Hepatocyte (in vitro differentiated cells): ENCODE results near the gene FGFR4.

Experiments
- EZH2 ChIP-seq: fragments of 200-600 bp; sonication (generic); IDR thresholded peaks from 2 replicates; pipeline ENCODE4 v1.6.1; 2016; ENCODE audit warnings: antibody characterized with exemption, mild to moderate bottlenecking, borderline replicate concordance
- EZH2phosphoT487 ChIP-seq: fragments of 200-600 bp; sonication (generic); IDR thresholded peaks from one replicate; pipeline ENCODE4 v1.6.1; 2018; ENCODE audit warnings: antibody characterized with exemption, mild to moderate bottlenecking, low read depth, moderate library complexity; ENCODE audit not compliant: unreplicated experiment, severe bottlenecking
- TF ChIP-seq, protein P1 (sequence below): fragments of 200-600 bp; sonication (generic); IDR thresholded peaks from 2 replicates; pipeline ENCODE4 v1.5.1; 2016; ENCODE audit warnings: antibody characterized with exemption, mild to moderate bottlenecking; ENCODE audit not compliant: poor library complexity

DNA sequence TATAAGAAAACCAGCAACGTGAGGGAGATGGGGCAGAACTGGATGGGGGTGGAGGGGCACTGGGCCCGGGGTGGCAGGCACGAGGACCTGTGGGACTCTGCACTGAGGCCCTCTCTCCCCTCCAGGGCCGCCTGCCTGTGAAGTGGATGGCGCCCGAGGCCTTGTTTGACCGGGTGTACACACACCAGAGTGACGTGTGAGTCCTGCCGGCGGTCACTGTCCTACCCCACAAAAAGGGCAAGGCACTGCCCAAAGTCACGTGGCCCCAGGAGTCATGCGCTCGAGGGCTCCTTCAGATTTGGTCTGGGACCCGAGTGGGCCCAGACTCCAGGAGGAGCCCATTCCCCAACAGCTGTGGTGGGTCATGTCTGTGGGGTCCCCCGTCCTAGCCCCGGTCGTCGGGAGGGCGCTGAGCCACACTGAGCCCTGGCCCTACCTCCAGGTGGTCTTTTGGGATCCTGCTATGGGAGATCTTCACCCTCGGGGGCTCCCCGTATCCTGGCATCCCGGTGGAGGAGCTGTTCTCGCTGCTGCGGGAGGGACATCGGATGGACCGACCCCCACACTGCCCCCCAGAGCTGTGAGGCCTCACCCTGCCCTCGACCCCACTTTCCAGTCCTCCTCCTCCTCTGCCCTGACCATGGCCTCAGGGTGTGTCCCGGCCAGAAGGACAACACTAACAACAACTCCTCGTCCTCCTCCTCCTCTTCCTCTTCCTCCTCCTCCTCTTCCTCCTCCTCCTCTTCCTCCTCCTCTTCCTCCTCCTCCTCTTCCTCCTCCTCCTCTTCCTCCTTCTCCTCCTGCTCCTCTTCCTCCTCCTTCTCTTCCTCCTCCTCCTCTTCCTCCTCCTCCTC is 9.7 kb downstream of the FGFR4 start:
- TF ChIP-seq, protein P1, sequence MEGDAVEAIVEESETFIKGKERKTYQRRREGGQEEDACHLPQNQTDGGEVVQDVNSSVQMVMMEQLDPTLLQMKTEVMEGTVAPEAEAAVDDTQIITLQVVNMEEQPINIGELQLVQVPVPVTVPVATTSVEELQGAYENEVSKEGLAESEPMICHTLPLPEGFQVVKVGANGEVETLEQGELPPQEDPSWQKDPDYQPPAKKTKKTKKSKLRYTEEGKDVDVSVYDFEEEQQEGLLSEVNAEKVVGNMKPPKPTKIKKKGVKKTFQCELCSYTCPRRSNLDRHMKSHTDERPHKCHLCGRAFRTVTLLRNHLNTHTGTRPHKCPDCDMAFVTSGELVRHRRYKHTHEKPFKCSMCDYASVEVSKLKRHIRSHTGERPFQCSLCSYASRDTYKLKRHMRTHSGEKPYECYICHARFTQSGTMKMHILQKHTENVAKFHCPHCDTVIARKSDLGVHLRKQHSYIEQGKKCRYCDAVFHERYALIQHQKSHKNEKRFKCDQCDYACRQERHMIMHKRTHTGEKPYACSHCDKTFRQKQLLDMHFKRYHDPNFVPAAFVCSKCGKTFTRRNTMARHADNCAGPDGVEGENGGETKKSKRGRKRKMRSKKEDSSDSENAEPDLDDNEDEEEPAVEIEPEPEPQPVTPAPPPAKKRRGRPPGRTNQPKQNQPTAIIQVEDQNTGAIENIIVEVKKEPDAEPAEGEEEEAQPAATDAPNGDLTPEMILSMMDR = no peak
- TF ChIP-seq EZH2phosphoT487 (no peak), EZH2 (no peak)
